ENCODE measurements around the gene KIF17. TPM values are rescaled to one million over a fixed set of nuclear protein-coding genes. Genes with fewer than 3 reads are reported as not detected.

Gene KIF17
- total RNA-seq, 3 donors from 2014 or later (not counting 1 experiment from before 2014, with no cell fraction given) = not detected

DNA sequence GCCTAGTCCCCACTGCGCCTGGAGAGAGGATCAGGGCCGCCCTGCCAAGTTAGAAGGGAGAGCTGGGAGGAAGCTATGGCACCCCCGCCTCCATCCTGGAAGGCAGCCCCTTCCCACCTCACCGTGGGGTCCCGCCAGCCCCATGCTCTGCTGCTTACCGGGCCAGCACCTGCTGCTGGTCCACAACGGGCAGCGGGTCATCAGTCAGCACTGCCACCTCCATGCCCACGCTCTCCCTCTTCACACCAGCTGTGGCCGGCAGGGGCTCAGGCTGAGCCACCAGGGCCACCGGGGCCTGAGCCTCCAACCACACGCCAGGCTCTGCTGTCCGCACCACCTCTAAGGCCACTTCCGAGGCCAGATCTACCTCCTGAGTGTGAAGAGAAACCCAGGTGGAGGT, 33.2 kb downstream of the KIF17 start:
- no peaks in the 10 kb centered on the region for H3K27me3 Mint-ChIP-seq (ENCODE audit: low read depth in 2 of 2)
- no peaks in the 10 kb centered on the region for H3K9me3 ChIP-seq (ENCODE audit: control insufficient read depth, insufficient read depth, low read length)
- no peaks in the 10 kb centered on the region for H3K9me3 Mint-ChIP-seq
- no peak overlapping the region for H3K4me3 Mint-ChIP-seq
- H3K4me1 ChIP-seq (ENCODE audit: control insufficient read depth, insufficient read depth, low read length) = peaks cover 9% of the 10 kb centered on the region
- H3K4me1 Mint-ChIP-seq = no peaks in the 10 kb centered on the region
- WGBS (ENCODE audit: insufficient coverage) = 95% methylated on average over 14 of the region's 14 CpGs
- no peaks in the 10 kb centered on the region for H3K36me3 ChIP-seq (ENCODE audit: control insufficient read depth, insufficient read depth, low read length)
- ATAC-seq = no peak
- DNase-seq = no peak
- H3K4me3 ChIP-seq (ENCODE audit: low read length) = no peak overlapping the region
- H3K27ac Mint-ChIP-seq = no peak overlapping the region
- intact Hi-C loops (cut with micrococcal nuclease) = no loop called here
- H3K27me3 ChIP-seq (ENCODE audit: control insufficient read depth, insufficient read depth, low read length) = no peaks in the 10 kb centered on the region
- no peak for TF ChIP-seq CTCF (IDR thresholded peaks at IDR 0.05)
- no peaks in the 10 kb centered on the region for H3K36me3 Mint-ChIP-seq
- H3K27ac ChIP-seq (ENCODE audit: low read length) = no peak overlapping the region

- WGBS (ENCODE audit: insufficient coverage) = 90% methylated on average over 13 of the region's 13 CpGs
- Histone ChIP-seq H3K27ac (ENCODE audit: low read length) (no peak overlapping the region), H3K36me3 (ENCODE audit: control insufficient read depth, insufficient read depth, low read length) (no peaks in the 10 kb centered on the region), H3K4me1 (ENCODE audit: control insufficient read depth, insufficient read depth, low read length) (peaks cover 13% of the 10 kb centered on the region), H3K9me3 (ENCODE audit: control insufficient read depth, insufficient read depth, low read length) (no peaks in the 10 kb centered on the region), H3K4me3 (ENCODE audit: low read length) (no peak overlapping the region), H3K27me3 (ENCODE audit: control insufficient read depth, insufficient read depth, low read length) (no peaks in the 10 kb centered on the region)
- H3K36me3 Mint-ChIP-seq = no peaks in the 10 kb centered on the region
- no peaks in the 10 kb centered on the region for H3K4me1 Mint-ChIP-seq
- H3K9me3 Mint-ChIP-seq = no peaks in the 10 kb centered on the region
- intact Hi-C loops (cut with micrococcal nuclease) = no loop called here
- TF ChIP-seq CTCF (IDR thresholded peaks at IDR 0.05) = no peak
- no peak overlapping the region for H3K4me3 Mint-ChIP-seq
- H3K27me3 Mint-ChIP-seq (ENCODE audit: low read depth in 2 of 2) = no peaks in the 10 kb centered on the region
- DNase-seq (no peak), ATAC-seq (no peak)
- H3K27ac Mint-ChIP-seq = no peak overlapping the region
These were observed 33.7 kb downstream of the KIF17 start for GRCh38 chr1:20684050-20684620.

GRCh38 chr1:20683614-20684013, 34.2 kb downstream of the KIF17 start:
- Mint-ChIP-seq H3K27me3 (ENCODE audit: low read depth in 2 of 2) (no peaks in the 10 kb centered on the region), H3K4me3 (no peak overlapping the region), H3K36me3 (no peaks in the 10 kb centered on the region), H3K9me3 (no peaks in the 10 kb centered on the region), H3K4me1 (peaks cover 3% of the 10 kb centered on the region in 2 donors), H3K27ac (no peak overlapping the region)
- H3K9me3 ChIP-seq (ENCODE audit: control insufficient read depth, insufficient read depth, low read length) = no peaks in the 10 kb centered on the region
- DNase-seq = no peak
- intact Hi-C loops (cut with micrococcal nuclease) = no loop called here
- H3K4me3 ChIP-seq (ENCODE audit: low read length) = no peak overlapping the region
- no peak for ATAC-seq
- peaks cover 18% of the 10 kb centered on the region for H3K4me1 ChIP-seq (ENCODE audit: control insufficient read depth, insufficient read depth, low read length)
- WGBS (ENCODE audit: insufficient coverage) = 94% methylated on average over 10 of the region's 10 CpGs
- no peak for TF ChIP-seq CTCF (IDR thresholded peaks at IDR 0.05)
- H3K36me3 ChIP-seq (ENCODE audit: control insufficient read depth, insufficient read depth, low read length) = no peaks in the 10 kb centered on the region
- H3K27ac ChIP-seq (ENCODE audit: low read length) = no peak overlapping the region
- no peaks in the 10 kb centered on the region for H3K27me3 ChIP-seq (ENCODE audit: control insufficient read depth, insufficient read depth, low read length)

DNA sequence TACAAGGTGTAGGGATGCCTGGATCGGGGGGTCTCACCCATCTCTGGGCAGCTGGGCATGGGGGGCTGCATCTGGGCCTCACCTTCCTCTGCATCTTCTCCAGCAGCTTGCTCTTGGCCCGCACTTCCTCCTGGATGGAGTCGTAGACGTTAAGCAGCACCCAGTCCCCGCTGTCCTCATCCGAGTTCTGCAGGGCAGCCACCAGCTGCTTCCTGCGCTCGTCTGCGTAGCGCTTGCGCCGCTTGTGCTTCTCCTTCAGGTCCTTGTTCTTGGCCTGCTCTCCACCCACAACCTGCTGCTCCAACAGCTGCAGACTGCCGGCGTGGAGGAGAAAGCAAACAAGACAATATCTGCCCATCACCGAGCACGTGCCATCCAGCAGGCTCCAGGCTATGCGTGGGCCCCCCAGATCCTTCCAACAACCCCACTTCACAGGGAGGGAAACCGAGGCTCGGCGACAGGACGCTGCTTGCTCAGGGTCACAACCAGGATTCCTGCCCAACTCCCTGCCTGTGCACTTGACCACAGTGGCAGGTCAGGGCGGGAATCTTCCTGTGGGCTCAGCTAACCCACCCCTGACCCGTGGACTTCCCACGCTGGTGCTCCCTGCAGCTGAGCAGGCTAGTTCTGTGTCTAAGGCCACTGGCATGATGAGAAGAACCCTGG, 35.1 kb downstream of the KIF17 start:
- ATAC-seq = no peak
- no peak for TF ChIP-seq CTCF (IDR thresholded peaks at IDR 0.05)
- Mint-ChIP-seq H3K27ac (no peak overlapping the region), H3K27me3 (ENCODE audit: low read depth in 2 of 2) (no peaks in the 10 kb centered on the region), H3K4me1 (peaks cover 6 to 7% of the 10 kb centered on the region in 2 donors), H3K4me3 (no peak overlapping the region), H3K9me3 (no peaks in the 10 kb centered on the region), H3K36me3 (no peaks in the 10 kb centered on the region)
- no peaks in the 10 kb centered on the region for H3K9me3 ChIP-seq (ENCODE audit: control insufficient read depth, insufficient read depth, low read length)
- no peak for DNase-seq
- H3K27me3 ChIP-seq (ENCODE audit: control insufficient read depth, insufficient read depth, low read length) = no peaks in the 10 kb centered on the region
- H3K27ac ChIP-seq (ENCODE audit: low read length) = no peak overlapping the region
- intact Hi-C loops (cut with micrococcal nuclease) = no loop called here
- no peaks in the 10 kb centered on the region for H3K36me3 ChIP-seq (ENCODE audit: control insufficient read depth, insufficient read depth, low read length)
- WGBS (ENCODE audit: insufficient coverage) = 37% methylated on average over 24 of the region's 24 CpGs
- peaks cover 22% of the 10 kb centered on the region for H3K4me1 ChIP-seq (ENCODE audit: control insufficient read depth, insufficient read depth, low read length)
- H3K4me3 ChIP-seq (ENCODE audit: low read length) = no peak overlapping the region

All from natural killer cell (primary cell).